Trophoblast cell (in vitro differentiated cells and primary cell): ENCODE results near the gene PXDC1.

Experiments used
- DNase-seq, 2 donors: peaks; one replicate each; pipeline ENCODE4 v3.0.0-alpha.2; 2016
- H2AFZ ChIP-seq: 2 replicates; pipeline ENCODE4 v1.6.1; 2013; ENCODE audit warnings: low read length, moderate library complexity, mild to moderate bottlenecking; ENCODE audit not compliant: insufficient read depth, poor library complexity
- H2AK5ac ChIP-seq: 2 replicates; pipeline ENCODE4 v1.6.1; 2013; ENCODE audit warnings: mild to moderate bottlenecking, low read length
- H2BK120ac ChIP-seq: 2 replicates; pipeline ENCODE4 v1.6.1; 2013; ENCODE audit warnings: low read length, mild to moderate bottlenecking, moderate library complexity; ENCODE audit not compliant: insufficient read depth, poor library complexity
- H2BK12ac ChIP-seq: 2 replicates; pipeline ENCODE4 v1.6.1; 2013; ENCODE audit warnings: mild to moderate bottlenecking, low read length, moderate library complexity
- H2BK5ac ChIP-seq: 2 replicates; pipeline ENCODE4 v1.6.1; 2013; ENCODE audit warnings: low read length, low read depth, moderate library complexity, mild to moderate bottlenecking; ENCODE audit not compliant: poor library complexity
- H3K14ac ChIP-seq: 2 replicates; pipeline ENCODE4 v1.6.1; 2013; ENCODE audit warnings: mild to moderate bottlenecking, low read length
- H3K18ac ChIP-seq: 2 replicates; pipeline ENCODE4 v1.6.1; 2013; ENCODE audit warnings: mild to moderate bottlenecking, low read length
- H3K23ac ChIP-seq: 2 replicates; pipeline ENCODE4 v1.6.1; 2013; ENCODE audit warnings: low read length
- H3K27ac ChIP-seq: 2 replicates; pipeline ENCODE4 v1.5.1; 2013; ENCODE audit warnings: low read depth, mild to moderate bottlenecking, inconsistent platforms, low read length, moderate library complexity
- H3K27me3 ChIP-seq: 2 replicates; pipeline ENCODE4 v1.6.1; 2013; ENCODE audit warnings: inconsistent platforms, mild to moderate bottlenecking, low read length, moderate library complexity; ENCODE audit not compliant: insufficient read depth
- H3K36me3 ChIP-seq, 2 experiments: 1 replicate in 1 of 2; 2 replicates in 1 of 2; pipeline ENCODE4 v1.6.1; 2013; ENCODE audit warnings: low read length in 2 of 2, mild to moderate bottlenecking in 2 of 2, moderate library complexity in 1 of 2; ENCODE audit not compliant: insufficient read depth in 2 of 2, control insufficient read depth in 1 of 2
- H3K4ac ChIP-seq: 2 replicates; pipeline ENCODE4 v1.6.1; 2013; ENCODE audit warnings: low read depth, mild to moderate bottlenecking, low read length, moderate library complexity
- H3K4me1 ChIP-seq, 2 experiments: 1 replicate in 1 of 2; 2 replicates in 1 of 2; pipeline ENCODE4 v1.6.1; 2013; ENCODE audit warnings: low read length in 2 of 2, mild to moderate bottlenecking in 2 of 2, moderate library complexity in 1 of 2; ENCODE audit not compliant: insufficient read depth in 2 of 2, control insufficient read depth in 1 of 2
- H3K4me2 ChIP-seq: 2 replicates; pipeline ENCODE4 v1.6.1; 2013; ENCODE audit warnings: inconsistent platforms, mild to moderate bottlenecking, low read length, moderate library complexity
- H3K4me3 ChIP-seq: 2 replicates; pipeline ENCODE4 v1.5.1; 2013; ENCODE audit warnings: mild to moderate bottlenecking, low read depth, low read length, inconsistent platforms
- H3K79me1 ChIP-seq: one replicate; pipeline ENCODE4 v1.6.1; 2013; ENCODE audit warnings: low read length
- H3K79me2 ChIP-seq: 2 replicates; pipeline ENCODE4 v1.6.1; 2013; ENCODE audit warnings: low read length, mild to moderate bottlenecking; ENCODE audit not compliant: control insufficient read depth, insufficient read depth, poor library complexity
- H3K9ac ChIP-seq: 2 replicates; pipeline ENCODE4 v1.6.1; 2013; ENCODE audit warnings: mild to moderate bottlenecking, low read length
- H3K9me3 ChIP-seq: 2 replicates; pipeline ENCODE4 v1.6.1; 2013; ENCODE audit warnings: low read depth, mild to moderate bottlenecking, control low read depth, inconsistent platforms, low read length; ENCODE audit not compliant: insufficient read depth
- H4K12ac ChIP-seq: 2 replicates; pipeline ENCODE4 v1.6.1; 2013; ENCODE audit warnings: low read depth, mild to moderate bottlenecking, low read length, moderate library complexity
- H4K8ac ChIP-seq: 2 replicates; pipeline ENCODE4 v1.6.1; 2013; ENCODE audit warnings: low read depth, mild to moderate bottlenecking, low read length, moderate library complexity
- H4K91ac ChIP-seq: one replicate; pipeline ENCODE4 v1.6.1; 2013; ENCODE audit warnings: low read depth, mild to moderate bottlenecking, low read length, moderate library complexity
- WGBS: extraction: QIAGEN DNeasy Blood & Tissue Kit; methylation state at CpG from one replicate; pipeline ENCODE4 v1.1.7; 2013; ENCODE audit warnings: missing lambda C conversion rate; ENCODE audit not compliant: insufficient read length, insufficient coverage; ENCODE audit errors: extremely low coverage; 5-methylcytosine and 5-hydroxymethylcytosine counted together

PXDC1 gene

GRCh38 chr6:3696525-3697088 lies 54.9 kb downstream of the PXDC1 start:
- H3K4me2 ChIP-seq: no peak overlapping the region

GRCh38 chr6:3695065-3695817 lies 56.3 kb downstream of the PXDC1 start:
- no peaks in the 10 kb centered on the region for H3K4me1 ChIP-seq
- no peak overlapping the region for H4K12ac ChIP-seq
- H3K4me3 ChIP-seq: no peak overlapping the region
- no peak overlapping the region for H2AK5ac ChIP-seq
- H3K4me2 ChIP-seq: no peak overlapping the region
- no peaks in the 10 kb centered on the region for H3K9me3 ChIP-seq
- H2BK5ac ChIP-seq: no peak overlapping the region
- H2AFZ ChIP-seq: no peak overlapping the region
- H3K27me3 ChIP-seq: no peaks in the 10 kb centered on the region
- H4K91ac ChIP-seq: no peak overlapping the region
- no peak overlapping the region for H2BK12ac ChIP-seq
- no peak overlapping the region for H3K9ac ChIP-seq
- no peaks in the 10 kb centered on the region for H3K79me2 ChIP-seq
- no peak overlapping the region for H4K8ac ChIP-seq
- no peak overlapping the region for H3K4ac ChIP-seq
- no peak for DNase-seq
- H3K18ac ChIP-seq: no peak overlapping the region
- no peak overlapping the region for H3K27ac ChIP-seq
- H3K14ac ChIP-seq: no peak overlapping the region
- no peaks in the 10 kb centered on the region for H3K79me1 ChIP-seq
- H3K23ac ChIP-seq: no peak overlapping the region
- peaks cover 0 to 1% of the 10 kb centered on the region in 2 experiments for H3K36me3 ChIP-seq
- WGBS: no CpG with 5 or more reads among the region's 2 CpGs
- no peak overlapping the region for H2BK120ac ChIP-seq

More at GRCh38 chr6:3696525-3697088, 54.9 kb downstream of the PXDC1 start:
- H3K4me1 ChIP-seq: no peaks in the 10 kb centered on the region
- H3K27ac ChIP-seq: no peak overlapping the region
- no peak overlapping the region for H2AFZ ChIP-seq
- no peak for DNase-seq
- no peak overlapping the region for H4K8ac ChIP-seq
- no peak overlapping the region for H2AK5ac ChIP-seq
- H3K4ac ChIP-seq: no peak overlapping the region
- H4K12ac ChIP-seq: no peak overlapping the region
- H4K91ac ChIP-seq: no peak overlapping the region
- no peak overlapping the region for H2BK12ac ChIP-seq
- no peaks in the 10 kb centered on the region for H3K79me2 ChIP-seq
- H3K14ac ChIP-seq: no peak overlapping the region
- H2BK5ac ChIP-seq: no peak overlapping the region
- no peaks in the 10 kb centered on the region for H3K27me3 ChIP-seq
- no peak overlapping the region for H3K23ac ChIP-seq
- no peak overlapping the region for H2BK120ac ChIP-seq
- no peaks in the 10 kb centered on the region for H3K79me1 ChIP-seq
- peaks cover 0 to 1% of the 10 kb centered on the region in 2 experiments for H3K36me3 ChIP-seq
- H3K18ac ChIP-seq: no peak overlapping the region
- no peaks in the 10 kb centered on the region for H3K9me3 ChIP-seq
- no CpG with 5 or more reads among the region's 5 CpGs for WGBS
- H3K4me3 ChIP-seq: no peak overlapping the region
- H3K9ac ChIP-seq: no peak overlapping the region

- Histone ChIP-seq H3K18ac (no peak overlapping the region), H4K8ac (no peak overlapping the region), H3K9ac (no peak overlapping the region), H3K23ac (no peak overlapping the region), H2BK120ac (no peak overlapping the region), H2AFZ (no peak overlapping the region), H3K27me3 (no peaks in the 10 kb centered on the region), H2BK5ac (no peak overlapping the region), H3K27ac (no peak overlapping the region), H3K4me1 (no peaks in the 10 kb centered on the region), H2BK12ac (no peak overlapping the region), H3K79me2 (no peaks in the 10 kb centered on the region), H2AK5ac (no peak overlapping the region), H3K4me2 (no peak overlapping the region), H3K4me3 (no peak overlapping the region), H4K12ac (no peak overlapping the region), H3K79me1 (no peaks in the 10 kb centered on the region), H4K91ac (no peak overlapping the region), H3K36me3 (no peaks in the 10 kb centered on the region), H3K4ac (no peak overlapping the region), H3K9me3 (no peaks in the 10 kb centered on the region), H3K14ac (no peak overlapping the region)
- WGBS: no CpG with 5 or more reads among the region's 2 CpGs
- no peak for DNase-seq
These were observed 57.7 kb downstream of the PXDC1 start for GRCh38 chr6:3693831-3694230.

GRCh38 chr6:3690506-3690905 lies 61.0 kb downstream of the PXDC1 start:
- Histone ChIP-seq H3K4me1 (no peaks in the 10 kb centered on the region), H3K36me3 (no peaks in the 10 kb centered on the region), H3K4me3 (no peak overlapping the region), H3K23ac (no peak overlapping the region), H3K27me3 (no peaks in the 10 kb centered on the region), H3K79me1 (no peaks in the 10 kb centered on the region), H4K12ac (no peak overlapping the region), H2BK12ac (no peak overlapping the region), H3K9ac (no peak overlapping the region), H3K18ac (no peak overlapping the region), H4K91ac (no peak overlapping the region), H3K79me2 (no peaks in the 10 kb centered on the region), H2AK5ac (no peak overlapping the region), H3K27ac (no peak overlapping the region), H3K14ac (no peak overlapping the region), H3K4ac (no peak overlapping the region), H3K4me2 (no peak overlapping the region), H2BK5ac (no peak overlapping the region), H2AFZ (no peak overlapping the region), H4K8ac (no peak overlapping the region), H2BK120ac (no peak overlapping the region), H3K9me3 (peaks cover 2% of the 10 kb centered on the region)
- WGBS: no CpG with 5 or more reads among the region's 2 CpGs
- no peak for DNase-seq
